ENCODE measurements around the gene SLCO3A1.

SLCO3A1 gene

GRCh38 chr15:91844928-91845327 lies 8.6 kb upstream of the SLCO3A1 start:
- no peaks in the 10 kb centered on the region for H3K36me3 ChIP-seq (ENCODE audit: control insufficient read depth in 2 of 2, insufficient read depth in 1 of 2, low read length in 2 of 2)
- ChIA-PET POLR2A (no interaction called here), CTCF (interaction anchor here (1.1 to 1.2 kb wide), 2 partner anchors 234 to 238 kb away, joined by 3 read pairs; no protein-coding TSS in a partner anchor)
- no peaks in the 10 kb centered on the region for H3K4me1 ChIP-seq (ENCODE audit: control insufficient read depth, insufficient read depth, low read length)
- H3K4me3 ChIP-seq (ENCODE audit: low read depth, low read length), result no peak overlapping the region
- TF ChIP-seq, protein P1, sequence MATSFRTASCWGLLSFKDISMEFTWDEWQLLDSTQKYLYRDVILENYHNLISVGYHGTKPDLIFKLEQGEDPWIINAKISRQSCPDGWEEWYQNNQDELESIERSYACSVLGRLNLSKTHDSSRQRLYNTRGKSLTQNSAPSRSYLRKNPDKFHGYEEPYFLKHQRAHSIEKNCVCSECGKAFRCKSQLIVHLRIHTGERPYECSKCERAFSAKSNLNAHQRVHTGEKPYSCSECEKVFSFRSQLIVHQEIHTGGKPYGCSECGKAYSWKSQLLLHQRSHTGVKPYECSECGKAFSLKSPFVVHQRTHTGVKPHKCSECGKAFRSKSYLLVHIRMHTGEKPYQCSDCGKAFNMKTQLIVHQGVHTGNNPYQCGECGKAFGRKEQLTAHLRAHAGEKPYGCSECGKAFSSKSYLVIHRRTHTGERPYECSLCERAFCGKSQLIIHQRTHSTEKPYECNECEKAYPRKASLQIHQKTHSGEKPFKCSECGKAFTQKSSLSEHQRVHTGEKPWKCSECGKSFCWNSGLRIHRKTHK (tag by site-specific recombination; IDR thresholded peaks at IDR 0.05), result no peak
- no peak for TF ChIP-seq ZNF600 (tag by site-specific recombination; IDR thresholded peaks at IDR 0.05)
- no peak for TF ChIP-seq ZNF146 (tag by site-specific recombination; IDR thresholded peaks at IDR 0.05)
- TF ChIP-seq, protein P2, sequence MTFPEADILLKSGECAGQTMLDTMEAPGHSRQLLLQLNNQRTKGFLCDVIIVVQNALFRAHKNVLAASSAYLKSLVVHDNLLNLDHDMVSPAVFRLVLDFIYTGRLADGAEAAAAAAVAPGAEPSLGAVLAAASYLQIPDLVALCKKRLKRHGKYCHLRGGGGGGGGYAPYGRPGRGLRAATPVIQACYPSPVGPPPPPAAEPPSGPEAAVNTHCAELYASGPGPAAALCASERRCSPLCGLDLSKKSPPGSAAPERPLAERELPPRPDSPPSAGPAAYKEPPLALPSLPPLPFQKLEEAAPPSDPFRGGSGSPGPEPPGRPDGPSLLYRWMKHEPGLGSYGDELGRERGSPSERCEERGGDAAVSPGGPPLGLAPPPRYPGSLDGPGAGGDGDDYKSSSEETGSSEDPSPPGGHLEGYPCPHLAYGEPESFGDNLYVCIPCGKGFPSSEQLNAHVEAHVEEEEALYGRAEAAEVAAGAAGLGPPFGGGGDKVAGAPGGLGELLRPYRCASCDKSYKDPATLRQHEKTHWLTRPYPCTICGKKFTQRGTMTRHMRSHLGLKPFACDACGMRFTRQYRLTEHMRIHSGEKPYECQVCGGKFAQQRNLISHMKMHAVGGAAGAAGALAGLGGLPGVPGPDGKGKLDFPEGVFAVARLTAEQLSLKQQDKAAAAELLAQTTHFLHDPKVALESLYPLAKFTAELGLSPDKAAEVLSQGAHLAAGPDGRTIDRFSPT (tag by site-specific recombination; IDR thresholded peaks at IDR 0.05), result no peak
- TF ChIP-seq ZNF621 (tag by site-specific recombination; IDR thresholded peaks at IDR 0.05), result no peak
- TF ChIP-seq HOXC10 (CRISPR knock-in tag; IDR thresholded peaks at IDR 0.05), result no peak
- TF ChIP-seq ZNF544 (tag by site-specific recombination; IDR thresholded peaks at IDR 0.05), result no peak
- no peaks in the 10 kb centered on the region for H3K9me3 ChIP-seq (ENCODE audit: control insufficient read depth, insufficient read depth, low read depth, low read length)
- H3K27ac ChIP-seq (ENCODE audit: extremely low read depth, low read depth, low read length), result no peak overlapping the region

DNA sequence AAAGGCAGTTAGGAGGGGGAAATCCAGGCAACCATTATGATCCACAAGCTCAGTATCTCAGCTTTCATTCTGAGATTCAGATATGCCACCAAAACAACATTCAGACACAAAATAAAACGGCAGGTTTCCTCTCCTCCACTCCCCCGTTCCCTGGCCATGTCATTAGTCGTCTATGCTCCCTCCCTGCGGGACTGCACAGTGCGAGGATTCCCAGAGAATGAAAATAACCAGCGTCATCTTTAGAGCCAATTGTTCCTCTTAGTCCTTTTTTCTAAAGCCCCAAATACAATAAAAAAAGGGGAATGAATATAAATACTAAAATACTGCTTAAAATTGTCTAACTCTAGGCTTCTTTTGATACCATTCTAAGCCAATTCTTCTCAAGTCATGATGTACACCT lies 7.8 kb upstream of the SLCO3A1 start:
- Histone ChIP-seq H3K4me1 (ENCODE audit: control insufficient read depth, insufficient read depth, low read length) (no peaks in the 10 kb centered on the region), H3K27ac (ENCODE audit: extremely low read depth, low read depth, low read length) (no peak overlapping the region), H3K36me3 (ENCODE audit: control insufficient read depth in 2 of 2, insufficient read depth in 1 of 2, low read length in 2 of 2) (no peaks in the 10 kb centered on the region), H3K9me3 (ENCODE audit: control insufficient read depth, insufficient read depth, low read depth, low read length) (no peaks in the 10 kb centered on the region), H3K4me3 (ENCODE audit: low read depth, low read length) (no peak overlapping the region)
- ChIA-PET POLR2A (no interaction called here), CTCF (no interaction called here)
- no peak for TF ChIP-seq ZSCAN18 (tag by site-specific recombination; IDR thresholded peaks at IDR 0.05)
- no peak for TF ChIP-seq REST (tag by site-specific recombination; IDR thresholded peaks at IDR 0.05)
- TF ChIP-seq BCL11A (tag by site-specific recombination; IDR thresholded peaks at IDR 0.05; ENCODE audit: low read depth), result no peak
- no peak for TF ChIP-seq ZNF776 (tag by site-specific recombination; IDR thresholded peaks at IDR 0.05; ENCODE audit: borderline replicate concordance)
- TF ChIP-seq ZNF214 (tag by site-specific recombination; IDR thresholded peaks at IDR 0.05; ENCODE audit: borderline replicate concordance), result no peak
- TF ChIP-seq ZNF623 (tag by site-specific recombination; IDR thresholded peaks at IDR 0.05), result no peak

- Histone ChIP-seq H3K4me1 (ENCODE audit: control insufficient read depth, insufficient read depth, low read length) (peaks cover 6% of the 10 kb centered on the region), H3K4me3 (ENCODE audit: low read depth, low read length) (no peak overlapping the region), H3K27ac (ENCODE audit: extremely low read depth, low read depth, low read length) (no peak overlapping the region), H3K36me3 (ENCODE audit: control insufficient read depth in 2 of 2, insufficient read depth in 1 of 2, low read length in 2 of 2) (no peaks in the 10 kb centered on the region), H3K9me3 (ENCODE audit: control insufficient read depth, insufficient read depth, low read depth, low read length) (no peaks in the 10 kb centered on the region)
- ChIA-PET POLR2A (no interaction called here), CTCF (interaction anchor here (0.6 to 3.0 kb wide), 22 partner anchors 11 to 487 kb away, joined by 3 to 13 read pairs (median 4); no protein-coding TSS in a partner anchor)
- TF ChIP-seq GLI2 (tag by site-specific recombination; IDR thresholded peaks at IDR 0.05; ENCODE audit: borderline replicate concordance, low read depth) (no peak), ZNF623 (tag by site-specific recombination; IDR thresholded peaks at IDR 0.05) (no peak), ZNF423 (tag by site-specific recombination; IDR thresholded peaks at IDR 0.05) (no peak), ZNF350 (tag by site-specific recombination; IDR thresholded peaks at IDR 0.05) (no peak), ZNF140 (tag by site-specific recombination; IDR thresholded peaks at IDR 0.05) (no peak), WT1 (tag by site-specific recombination; IDR thresholded peaks at IDR 0.05) (no peak), ZNF560 (tag by site-specific recombination; IDR thresholded peaks at IDR 0.05; ENCODE audit: borderline replicate concordance) (no peak), ZNF223 (tag by site-specific recombination; IDR thresholded peaks at IDR 0.05) (no peak)
- TF ChIP-seq, protein P3, sequence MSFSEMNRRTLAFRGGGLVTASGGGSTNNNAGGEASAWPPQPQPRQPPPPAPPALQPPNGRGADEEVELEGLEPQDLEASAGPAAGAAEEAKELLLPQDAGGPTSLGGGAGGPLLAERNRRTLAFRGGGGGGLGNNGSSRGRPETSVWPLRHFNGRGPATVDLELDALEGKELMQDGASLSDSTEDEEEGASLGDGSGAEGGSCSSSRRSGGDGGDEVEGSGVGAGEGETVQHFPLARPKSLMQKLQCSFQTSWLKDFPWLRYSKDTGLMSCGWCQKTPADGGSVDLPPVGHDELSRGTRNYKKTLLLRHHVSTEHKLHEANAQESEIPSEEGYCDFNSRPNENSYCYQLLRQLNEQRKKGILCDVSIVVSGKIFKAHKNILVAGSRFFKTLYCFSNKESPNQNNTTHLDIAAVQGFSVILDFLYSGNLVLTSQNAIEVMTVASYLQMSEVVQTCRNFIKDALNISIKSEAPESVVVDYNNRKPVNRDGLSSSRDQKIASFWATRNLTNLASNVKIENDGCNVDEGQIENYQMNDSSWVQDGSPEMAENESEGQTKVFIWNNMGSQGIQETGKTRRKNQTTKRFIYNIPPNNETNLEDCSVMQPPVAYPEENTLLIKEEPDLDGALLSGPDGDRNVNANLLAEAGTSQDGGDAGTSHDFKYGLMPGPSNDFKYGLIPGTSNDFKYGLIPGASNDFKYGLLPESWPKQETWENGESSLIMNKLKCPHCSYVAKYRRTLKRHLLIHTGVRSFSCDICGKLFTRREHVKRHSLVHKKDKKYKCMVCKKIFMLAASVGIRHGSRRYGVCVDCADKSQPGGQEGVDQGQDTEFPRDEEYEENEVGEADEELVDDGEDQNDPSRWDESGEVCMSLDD (tag by site-specific recombination; IDR thresholded peaks at IDR 0.05), result no peak
Measured at GRCh38 chr15:91849180-91849579, 4.3 kb upstream of the SLCO3A1 start.
